HG02610 (cell line): Measurements from ENCODE around the gene IER3.
"Not testable (repeated sequence)": the region's sequence is repeated elsewhere in the genome, so short reads cannot be mapped to it uniquely, and the experiment has no call there.

ENCODE experiments used
- ATAC-seq: cut with Tn5 transposase; IDR thresholded peaks from one replicate; pipeline ENCODE4 v1.9.1; 2021; ENCODE audit warnings: mild to moderate bottlenecking, moderate library complexity; ENCODE audit not compliant: unreplicated experiment

Gene IER3

DNA sequence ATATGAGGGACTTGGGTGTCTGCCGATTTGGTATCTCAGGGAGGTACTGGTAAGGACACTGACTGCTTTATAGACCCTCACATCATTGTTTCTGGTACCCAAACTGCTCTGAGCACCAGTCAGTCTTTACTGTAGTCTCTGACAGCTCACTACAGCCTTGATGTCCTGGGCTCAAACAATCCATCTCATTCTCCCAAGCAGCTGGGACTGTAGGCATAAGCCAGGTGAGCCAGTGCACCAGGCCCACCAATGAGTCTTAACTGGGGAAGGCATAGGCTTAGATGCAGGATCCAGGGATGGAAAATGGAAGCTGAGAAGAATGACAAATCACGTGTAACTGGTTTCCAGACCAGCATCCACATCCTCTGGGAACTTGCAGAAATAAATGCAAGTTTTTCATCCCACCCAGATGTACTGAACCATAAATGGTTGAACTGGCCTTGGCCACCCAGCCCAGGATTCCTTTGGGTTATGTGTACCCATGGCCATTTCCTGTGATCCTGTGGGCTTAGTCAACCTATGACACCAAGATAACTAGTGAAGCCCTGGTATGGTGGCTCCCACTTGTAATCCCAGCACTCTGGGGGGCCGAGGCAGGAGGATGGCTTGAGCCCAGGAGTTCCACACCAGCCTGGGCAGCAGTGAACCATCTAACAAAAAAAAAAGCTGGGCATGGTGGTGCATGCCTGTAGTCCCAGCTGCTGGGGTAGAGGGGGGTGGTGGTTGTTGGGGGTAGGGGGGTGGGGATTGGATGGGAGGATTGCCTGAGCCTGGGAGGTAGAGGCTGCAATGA, 18.4 kb downstream of the IER3 start:
- ATAC-seq, result no peak

DNA sequence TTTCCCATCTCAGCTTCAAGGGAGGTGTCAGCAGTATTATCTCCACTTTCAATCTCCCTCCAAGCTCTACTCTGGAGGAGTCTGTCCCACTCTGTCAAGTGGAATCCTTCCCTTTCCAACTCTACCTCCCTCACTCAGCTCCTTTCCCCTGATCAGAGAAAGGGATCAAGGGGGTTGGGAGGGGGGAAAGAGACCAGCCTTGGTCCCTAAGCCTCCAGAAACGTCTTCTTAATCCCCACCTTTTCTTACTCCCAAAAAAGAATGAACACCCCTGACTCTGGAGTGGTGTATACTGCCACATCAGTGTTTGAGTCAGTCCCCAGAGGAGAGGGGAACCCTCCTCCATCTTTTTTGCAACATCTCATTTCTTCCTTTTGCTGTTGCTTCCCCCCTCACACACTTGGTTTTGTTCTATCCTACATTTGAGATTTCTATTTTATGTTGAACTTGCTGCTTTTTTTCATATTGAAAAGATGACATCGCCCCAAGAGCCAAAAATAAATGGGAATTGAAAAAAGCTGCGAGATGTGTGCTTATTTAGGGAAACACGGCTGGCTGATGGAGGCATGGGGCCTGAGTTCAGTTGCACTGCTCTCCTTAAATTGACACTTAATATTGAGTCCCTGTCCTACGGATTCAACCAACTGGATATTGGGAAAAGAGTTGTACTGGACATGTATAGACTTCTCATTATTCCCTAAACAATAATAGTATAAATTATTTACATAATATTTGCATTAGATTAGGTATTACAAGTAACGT, 19.3 kb downstream of the IER3 start:
- no peak for ATAC-seq

DNA sequence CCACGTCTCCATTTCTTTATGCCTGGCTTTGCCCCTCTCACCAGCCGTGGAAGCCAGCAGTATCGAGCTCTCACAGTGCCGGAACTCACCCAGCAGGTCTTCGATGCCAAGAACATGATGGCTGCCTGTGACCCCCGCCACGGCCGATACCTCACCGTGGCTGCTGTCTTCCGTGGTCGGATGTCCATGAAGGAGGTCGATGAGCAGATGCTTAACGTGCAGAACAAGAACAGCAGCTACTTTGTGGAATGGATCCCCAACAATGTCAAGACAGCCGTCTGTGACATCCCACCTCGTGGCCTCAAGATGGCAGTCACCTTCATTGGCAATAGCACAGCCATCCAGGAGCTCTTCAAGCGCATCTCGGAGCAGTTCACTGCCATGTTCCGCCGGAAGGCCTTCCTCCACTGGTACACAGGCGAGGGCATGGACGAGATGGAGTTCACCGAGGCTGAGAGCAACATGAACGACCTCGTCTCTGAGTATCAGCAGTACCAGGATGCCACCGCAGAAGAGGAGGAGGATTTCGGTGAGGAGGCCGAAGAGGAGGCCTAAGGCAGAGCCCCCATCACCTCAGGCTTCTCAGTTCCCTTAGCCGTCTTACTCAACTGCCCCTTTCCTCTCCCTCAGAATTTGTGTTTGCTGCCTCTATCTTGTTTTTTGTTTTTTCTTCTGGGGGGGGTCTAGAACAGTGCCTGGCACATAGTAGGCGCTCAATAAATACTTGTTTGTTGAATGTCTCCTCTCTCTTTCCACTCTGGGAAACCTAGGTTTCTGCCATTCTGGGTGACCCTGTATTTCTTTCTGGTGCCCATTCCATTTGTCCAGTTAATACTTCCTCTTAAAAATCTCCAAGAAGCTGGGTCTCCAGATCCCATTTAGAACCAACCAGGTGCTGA, 20.3 kb downstream of the IER3 start:
- ATAC-seq, result not testable (repeated sequence)

DNA sequence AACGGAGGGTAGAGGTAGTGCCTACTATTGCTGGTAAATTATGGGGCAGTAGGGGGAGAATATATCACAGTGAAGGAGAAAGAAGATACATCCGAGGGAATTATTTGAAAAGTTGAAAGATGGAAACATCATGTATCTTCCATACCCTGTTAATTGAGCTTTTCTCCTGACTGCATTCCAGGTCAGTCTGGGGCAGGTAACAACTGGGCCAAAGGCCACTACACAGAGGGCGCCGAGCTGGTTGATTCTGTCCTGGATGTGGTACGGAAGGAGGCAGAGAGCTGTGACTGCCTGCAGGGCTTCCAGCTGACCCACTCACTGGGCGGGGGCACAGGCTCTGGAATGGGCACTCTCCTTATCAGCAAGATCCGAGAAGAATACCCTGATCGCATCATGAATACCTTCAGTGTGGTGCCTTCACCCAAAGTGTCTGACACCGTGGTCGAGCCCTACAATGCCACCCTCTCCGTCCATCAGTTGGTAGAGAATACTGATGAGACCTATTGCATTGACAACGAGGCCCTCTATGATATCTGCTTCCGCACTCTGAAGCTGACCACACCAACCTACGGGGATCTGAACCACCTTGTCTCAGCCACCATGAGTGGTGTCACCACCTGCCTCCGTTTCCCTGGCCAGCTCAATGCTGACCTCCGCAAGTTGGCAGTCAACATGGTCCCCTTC, 21.0 kb downstream of the IER3 start:
- not testable (repeated sequence) for ATAC-seq

DNA sequence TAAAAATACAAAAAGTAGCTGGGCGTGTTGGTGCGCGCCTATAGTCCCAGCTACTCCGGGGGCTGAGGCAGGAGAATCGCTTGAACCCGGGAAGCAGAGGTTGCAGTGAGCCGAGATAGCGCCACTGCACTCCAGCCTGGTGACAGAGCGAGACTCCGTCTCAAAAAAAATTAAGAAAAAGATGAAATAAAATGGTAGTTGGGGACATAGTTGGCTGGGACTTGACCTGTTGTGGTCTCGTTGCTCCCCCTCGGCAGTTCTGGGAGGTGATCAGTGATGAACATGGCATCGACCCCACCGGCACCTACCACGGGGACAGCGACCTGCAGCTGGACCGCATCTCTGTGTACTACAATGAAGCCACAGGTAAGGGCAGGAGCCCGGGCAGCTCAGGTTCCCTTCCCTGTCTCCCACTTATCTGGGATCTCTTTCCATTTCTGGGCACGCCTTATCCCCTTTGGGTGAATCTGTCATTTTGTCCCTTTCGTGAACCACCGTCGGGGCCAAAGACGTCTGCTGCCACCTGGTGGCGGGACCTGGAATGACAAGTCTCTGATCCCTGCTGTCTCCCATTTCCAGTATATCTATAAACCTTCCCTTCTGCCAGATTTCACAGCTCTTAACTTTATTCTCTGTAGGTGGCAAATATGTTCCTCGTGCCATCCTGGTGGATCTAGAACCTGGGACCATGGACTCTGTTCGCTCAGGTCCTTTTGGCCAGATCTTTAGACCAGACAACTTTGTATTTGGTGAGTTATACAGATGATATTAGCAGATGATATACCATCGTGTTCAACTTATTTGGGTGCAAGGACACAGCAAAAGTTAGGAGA, 21.9 kb downstream of the IER3 start:
- ATAC-seq, result no peak

DNA sequence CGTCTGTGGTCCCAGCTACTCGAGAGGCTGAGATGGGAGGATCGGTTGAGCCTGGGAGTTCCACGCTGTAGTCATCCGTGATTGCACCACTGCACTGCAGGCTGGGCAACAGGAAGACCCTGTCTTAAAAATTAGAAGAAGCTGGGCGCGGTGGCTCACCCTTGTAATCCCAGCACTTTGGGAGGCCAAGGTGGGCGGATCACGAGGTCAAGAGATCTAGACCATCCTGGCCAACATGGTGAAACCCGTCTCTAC, 22.4 kb downstream of the IER3 start:
- not testable (repeated sequence) for ATAC-seq

DNA sequence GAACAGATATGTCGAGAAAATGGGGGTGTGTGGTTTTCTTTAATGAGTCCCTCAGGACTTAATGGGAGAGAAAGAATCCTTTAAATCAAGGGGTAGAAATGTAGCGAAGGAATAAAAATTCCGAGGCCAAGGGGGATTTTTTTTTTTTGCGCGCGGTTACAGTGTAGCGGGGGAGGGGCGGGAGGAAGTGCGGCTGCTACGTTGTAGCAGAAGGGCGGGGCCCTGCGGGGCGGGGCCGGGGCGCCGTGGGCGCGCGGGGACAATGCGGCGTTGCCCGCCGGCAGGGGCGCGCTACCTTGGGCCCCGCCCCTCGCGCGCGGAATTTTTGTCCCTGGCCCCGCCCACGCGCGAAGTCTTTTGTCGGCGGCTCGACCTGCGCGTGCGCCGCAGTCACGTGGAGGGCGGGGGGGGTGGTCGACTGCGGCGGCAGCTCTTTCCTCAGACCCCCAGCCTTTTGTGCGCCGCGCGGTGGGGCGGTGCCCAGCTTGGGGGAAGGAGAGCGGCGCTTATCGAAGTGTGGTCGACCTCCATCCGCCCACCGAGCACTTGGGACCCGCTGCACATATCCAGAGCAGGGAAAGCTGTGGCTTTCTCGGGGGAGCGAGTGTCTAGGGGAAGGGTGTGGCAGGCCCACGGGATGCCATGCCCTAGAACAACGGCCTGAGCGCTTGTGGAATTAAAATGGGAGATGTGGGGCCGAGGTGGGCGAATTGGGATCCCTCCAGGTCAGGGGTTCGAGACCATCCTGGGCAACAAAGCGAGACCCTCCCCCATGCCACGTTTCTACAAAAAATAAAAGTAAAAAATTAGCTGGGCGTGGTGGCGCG, 22.9 kb downstream of the IER3 start:
- ATAC-seq, result peak; percentile 18

DNA sequence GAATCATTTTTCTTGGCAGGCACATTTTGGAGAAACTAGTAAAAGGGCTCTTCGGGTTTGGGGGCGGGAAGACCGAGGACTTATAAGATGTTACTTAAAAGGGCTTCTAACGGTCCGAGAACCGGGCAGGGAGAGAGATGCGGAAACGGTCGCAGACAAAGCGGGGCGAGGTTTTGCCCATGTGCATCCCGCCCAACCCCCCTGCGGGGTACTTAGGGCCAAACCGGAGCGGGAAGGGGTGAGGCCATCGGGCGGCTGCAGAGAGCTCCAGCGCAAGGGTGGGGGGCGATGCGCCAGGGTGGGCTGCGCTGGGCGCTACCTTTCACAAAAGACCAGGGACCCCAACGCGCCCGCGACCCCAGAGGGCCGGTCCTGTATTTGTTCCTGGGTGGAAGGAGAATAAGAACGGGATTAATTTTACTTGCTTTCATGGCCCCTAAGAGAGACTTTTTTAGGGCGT, 23.6 kb downstream of the IER3 start:
- ATAC-seq, result no peak

DNA sequence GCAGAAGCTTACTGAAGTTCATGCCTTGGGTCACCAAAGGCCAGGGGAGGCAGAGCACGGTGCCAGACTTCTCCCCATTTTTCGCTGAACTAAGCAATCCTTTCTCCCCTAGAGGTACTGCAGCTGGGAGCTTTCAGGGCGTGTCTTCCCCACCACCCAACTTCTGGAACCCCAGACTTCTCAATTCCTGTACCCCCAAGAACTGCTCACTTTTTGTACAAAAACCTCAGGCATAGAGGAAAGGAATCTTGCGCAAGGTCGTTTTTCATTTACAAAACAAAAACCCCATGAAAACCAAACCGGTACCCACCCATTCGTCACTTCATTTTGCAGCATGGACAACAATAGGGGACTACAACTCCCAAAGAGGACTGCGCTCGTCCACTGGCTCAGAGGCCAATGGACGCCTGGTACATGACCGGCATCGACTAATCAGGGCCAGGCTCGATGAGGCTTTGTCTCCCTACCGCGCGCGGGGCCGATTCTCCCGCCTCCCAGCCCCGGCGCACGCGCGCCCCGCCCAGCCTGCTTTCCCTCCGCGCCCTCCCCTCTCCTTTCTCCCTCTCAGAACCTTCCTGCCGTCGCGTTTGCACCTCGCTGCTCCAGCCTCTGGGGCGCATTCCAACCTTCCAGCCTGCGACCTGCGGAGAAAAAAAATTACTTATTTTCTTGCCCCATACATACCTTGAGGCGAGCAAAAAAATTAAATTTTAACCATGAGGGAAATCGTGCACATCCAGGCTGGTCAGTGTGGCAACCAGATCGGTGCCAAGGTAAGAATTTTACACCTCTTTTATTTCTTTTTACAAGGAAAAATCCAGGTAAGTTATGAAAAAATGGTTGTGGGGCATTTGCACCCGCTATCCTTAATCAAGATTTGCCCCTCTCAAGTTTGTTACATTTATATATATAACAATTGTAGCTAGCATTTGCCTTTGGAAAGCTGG, 24.3 kb downstream of the IER3 start, which contains the start of gene TUBB:
TUBB (plus strand) TSS at position 562 of the 947 bp plus-strand sequence; CDS start at position 717, 155 bp downstream.
- ATAC-seq, result peak; percentile 46

DNA sequence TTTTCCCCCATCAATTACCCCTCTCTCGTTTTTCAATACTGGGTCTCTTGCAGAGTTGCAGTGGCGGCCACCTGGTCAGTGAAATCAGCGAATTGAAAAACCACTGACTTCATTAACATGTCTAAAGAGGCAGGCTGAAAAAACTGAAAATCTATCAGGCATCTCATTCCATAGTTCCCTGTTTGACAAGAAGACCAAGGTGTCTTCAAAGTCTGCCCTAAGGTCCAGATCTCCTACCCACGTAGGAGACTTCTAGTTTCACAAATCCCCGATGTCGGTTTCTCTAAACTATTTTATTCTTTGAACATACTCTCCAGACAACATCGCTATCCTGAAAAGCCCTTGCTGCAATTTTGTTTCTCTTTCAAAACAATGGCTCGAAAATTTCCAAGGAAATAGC, 25.0 kb downstream of the IER3 start:
- no peak for ATAC-seq

DNA sequence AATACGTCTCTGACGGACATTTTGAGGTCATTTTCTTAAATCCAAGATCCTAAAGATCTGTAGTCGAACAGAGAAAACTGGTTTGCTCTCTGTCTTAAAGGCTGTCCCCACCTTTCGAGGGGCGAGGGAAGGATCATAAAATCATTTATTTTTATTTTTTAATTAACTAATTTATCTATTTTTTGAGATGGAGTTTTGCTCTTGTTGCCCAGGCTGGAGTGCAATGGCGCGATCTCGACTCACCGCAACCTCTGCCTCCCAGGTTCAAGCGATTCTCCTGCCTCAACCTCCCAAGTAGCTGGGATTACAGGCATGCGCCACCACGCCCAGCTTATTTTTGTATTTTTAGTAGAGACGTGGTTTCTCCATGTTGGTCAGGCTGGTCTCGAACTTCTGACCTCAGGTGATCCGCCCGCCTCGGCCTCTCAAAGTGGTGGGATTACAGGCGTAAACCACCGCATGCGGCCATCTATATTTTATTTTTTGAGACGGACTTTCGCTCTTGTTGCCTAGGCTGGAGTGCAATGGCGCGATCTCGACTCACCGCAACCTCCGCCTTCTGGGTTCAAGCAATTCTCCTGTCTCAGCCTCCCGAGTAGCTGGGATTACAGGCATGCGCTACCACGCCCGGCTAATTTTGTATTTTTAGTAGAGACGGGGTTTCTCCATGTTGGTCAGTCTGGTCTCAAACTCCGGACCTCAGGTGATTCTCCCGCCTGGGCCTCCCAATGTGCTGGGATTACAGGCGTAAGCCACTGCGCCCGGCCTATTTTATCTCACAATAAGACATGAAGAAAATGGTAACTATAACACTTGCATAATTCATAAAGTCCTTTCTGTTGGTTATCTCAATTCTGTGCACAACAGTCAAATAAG, 26.3 kb downstream of the IER3 start:
- not testable (repeated sequence) for ATAC-seq

DNA sequence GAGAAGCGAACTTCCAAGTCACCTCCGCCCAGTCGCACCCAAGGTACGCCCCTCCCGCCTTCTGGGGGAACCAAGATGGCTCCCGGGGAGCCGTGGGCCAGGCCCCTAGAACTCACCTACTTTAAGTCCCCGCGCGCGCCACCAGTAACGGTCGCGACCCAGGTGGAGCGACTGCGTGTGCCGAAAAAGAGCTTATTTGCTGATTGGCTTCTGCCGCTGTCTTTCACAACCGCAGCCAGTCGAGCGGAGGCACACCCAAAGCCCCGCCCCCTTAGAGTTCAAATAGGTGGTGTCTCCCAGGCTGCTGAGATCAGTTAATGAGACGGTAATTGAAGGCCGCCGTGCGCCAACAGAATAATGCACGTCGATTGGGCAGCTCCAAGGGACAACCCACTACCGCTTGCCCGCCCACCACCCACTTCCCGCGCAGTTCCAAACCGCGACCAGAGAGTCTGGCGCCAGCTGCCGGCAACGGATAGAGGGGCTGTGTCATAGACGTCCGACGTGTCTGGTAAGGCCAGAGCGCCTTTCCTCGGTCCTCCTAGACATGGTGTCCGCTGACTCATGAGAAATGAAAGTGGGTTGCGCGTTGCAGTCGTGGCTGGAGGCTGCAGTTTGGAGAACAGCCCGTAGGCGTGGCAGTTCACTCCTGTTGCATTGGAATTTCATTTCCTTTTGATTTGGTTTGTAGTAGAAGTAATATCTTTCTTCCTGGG, 27.1 kb downstream of the IER3 start, which contains the start of gene MDC1:
MDC1 (minus strand) TSS at position 153 of the 716 bp plus-strand sequence. CDS start 2,106 bp downstream, outside the sequence.
- peak; percentile 74 for ATAC-seq

DNA sequence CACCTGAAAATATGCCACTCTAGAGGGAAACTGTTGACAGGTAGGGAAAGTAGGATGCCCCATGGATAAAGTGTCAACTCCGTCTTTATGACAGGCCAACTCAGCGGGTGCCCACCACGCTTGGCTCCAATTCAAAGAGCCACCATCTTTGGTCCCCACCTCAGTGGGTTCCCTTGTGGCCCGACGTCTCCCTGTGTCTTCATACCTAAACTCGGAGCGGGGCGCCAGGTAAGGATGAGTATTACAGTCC, 27.5 kb downstream of the IER3 start:
- no peak for ATAC-seq

DNA sequence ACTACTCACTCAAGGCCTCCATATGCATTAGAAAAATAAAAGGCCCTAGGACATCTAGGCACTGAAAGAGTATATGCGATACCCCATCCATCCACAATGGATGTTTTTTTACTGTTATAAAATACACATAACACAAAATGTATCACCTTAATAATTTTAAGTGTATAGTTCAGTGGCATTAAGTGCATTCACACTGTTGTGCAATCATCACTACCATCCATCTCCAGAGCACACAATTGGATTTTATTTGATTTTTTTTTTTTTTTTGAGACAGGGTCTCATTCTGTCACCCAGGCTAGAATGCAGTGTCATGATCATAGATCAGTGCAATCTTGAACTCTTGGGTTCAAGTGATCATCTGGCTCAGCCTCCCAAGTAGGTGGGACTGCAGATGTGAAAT, 30.1 kb downstream of the IER3 start:
- ATAC-seq, result no peak

DNA sequence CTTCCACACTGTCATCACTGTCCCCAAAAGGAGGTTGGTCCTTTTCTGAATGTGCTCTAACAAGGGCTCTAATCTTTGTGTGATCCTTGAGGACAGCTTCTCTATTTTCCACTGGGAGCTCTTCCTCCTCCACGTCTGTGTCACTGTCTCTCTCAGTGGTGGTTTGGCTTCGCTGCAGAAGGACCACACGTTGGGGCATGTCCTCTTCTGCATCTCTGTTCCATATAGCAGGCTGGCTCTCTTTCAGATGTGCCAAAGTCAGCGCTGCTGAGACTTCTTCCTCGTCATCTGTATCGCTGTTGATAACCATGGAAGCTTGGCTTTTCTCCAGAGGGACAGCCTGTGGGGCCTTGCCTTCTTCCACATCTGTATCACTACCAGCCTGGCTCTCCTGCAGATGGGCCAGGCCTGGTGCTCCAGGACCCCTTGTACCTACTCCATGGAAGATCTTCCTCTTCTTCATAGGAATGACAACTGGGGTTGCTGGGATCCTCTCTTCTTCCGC, 31.9 kb downstream of the IER3 start:
- no peak for ATAC-seq

DNA sequence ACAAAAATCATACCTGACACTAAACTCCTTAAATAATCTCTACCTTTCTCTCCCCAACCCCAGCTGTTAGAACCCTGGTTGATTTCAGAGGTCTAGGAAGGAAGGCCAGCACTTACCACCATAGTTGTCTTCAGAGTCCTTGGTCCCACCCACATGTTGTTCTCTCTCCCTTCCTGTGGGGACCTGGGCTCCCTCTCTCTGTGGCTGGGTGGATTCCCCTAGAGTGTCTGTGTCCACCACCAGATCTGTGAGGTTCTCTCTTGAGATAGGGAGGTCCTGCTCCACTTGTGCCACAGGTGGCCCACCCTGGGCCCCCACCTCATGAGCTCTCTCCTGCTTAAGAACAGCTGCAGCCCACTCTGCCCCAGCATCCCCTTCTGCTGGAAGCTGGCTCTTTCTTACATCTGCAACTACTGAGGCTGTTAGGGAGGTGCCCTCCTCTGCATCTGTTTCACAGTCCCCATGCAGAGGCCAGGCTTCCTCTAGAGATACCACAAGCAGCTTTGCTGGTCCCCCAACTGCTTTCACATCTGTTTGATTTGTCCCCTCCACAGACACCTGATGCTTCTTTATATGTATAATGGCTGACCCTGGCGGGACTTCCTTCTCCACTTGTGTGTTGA, 32.5 kb downstream of the IER3 start:
- ATAC-seq, result no peak
